ENCODE results near the gene CD163L1.

Gene CD163L1

DNA sequence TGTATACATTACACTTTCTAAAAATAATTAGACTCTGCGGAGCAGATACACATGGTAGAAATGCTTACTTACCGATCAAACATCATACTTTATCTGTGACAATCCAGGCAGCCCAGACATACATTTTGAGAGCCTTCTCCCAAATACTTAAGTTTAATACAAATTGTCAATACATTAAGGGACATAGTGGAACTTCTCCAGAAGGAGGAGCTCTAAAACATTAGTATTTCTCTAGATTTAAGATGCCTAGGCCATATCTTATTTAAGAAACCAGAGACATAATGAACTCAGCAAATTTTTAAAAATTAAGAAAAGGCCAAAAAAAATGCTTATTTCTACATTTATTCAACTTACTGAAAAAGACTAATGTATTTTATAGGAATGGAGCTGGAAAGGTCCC is 124.0 kb downstream of the CD163L1 start:
- no peak overlapping the region for H3K4me3 ChIP-seq (ENCODE audit: low read depth, low read length)
- no peak for DNase-seq (ENCODE audit: low read depth)
- TF ChIP-seq CTCF (IDR thresholded peaks at IDR 0.05; ENCODE audit: insufficient read depth, low read depth, low read length, missing control alignments) = no peak

DNA sequence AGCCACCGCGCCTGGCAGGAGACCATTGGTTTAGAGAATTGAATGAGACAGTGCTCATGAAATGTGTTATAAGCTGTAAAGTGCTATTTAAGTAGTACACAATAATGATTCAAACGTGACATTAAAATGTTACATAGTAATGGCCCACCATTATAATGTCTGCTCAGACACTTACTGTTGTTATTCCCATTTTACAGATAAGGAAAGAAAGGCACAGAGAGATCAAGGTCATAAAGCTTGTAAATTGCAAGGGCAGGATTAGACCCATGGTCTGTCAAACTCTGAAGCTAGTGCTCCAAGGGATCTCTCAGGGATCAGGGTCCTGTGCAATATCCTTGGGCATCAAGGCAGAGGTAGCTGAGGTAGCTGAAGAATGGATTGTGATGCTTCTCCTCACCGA is 133.9 kb downstream of the CD163L1 start:
- no peak for TF ChIP-seq CTCF (IDR thresholded peaks at IDR 0.05; ENCODE audit: insufficient read depth, low read depth, low read length, missing control alignments)
- no peak for DNase-seq (ENCODE audit: low read depth)
- H3K4me3 ChIP-seq (ENCODE audit: low read depth, low read length) = no peak overlapping the region
